ENCODE measurements around the gene SLC12A4.

The SLC12A4 gene

DNA sequence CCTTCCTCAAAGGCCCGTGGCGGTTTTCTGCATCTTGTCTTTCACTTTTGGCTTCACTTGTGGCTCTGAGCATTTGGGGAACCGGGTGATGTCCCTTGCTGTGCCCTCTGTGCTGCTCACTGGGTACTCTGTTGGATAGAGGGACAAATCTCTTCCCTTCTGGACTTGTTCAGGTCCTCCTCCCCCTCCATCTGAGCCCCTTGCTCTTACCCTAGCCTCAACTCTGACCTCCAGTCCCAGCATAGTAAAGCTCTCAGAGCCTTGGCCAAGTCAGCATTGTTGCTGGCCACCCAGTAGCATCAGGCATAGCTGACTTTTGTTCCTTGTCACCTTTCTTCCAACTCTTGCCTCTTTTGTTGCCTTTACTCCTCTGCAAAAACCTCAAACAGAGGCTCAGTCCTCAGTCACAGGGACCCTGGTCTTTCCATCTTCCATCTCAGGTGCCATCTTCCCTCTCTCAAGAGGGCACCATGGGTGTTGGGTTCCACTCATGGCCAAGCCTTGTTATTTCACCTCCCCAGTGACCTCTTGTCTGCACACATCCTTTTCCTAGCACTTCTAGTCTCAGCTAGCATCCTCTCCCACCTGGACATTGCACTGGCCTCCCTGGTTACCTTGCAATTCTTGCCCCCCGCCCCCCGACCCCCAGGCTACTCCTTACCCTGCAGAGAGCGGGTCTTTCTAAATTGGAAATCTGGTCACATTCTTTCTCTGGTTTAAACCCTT lies 31.4 kb downstream of the SLC12A4 start:
- Histone ChIP-seq H3F3A (ENCODE audit: insufficient read depth) (peaks cover 11% of the 10 kb centered on the region), H4K20me1 (ENCODE audit: low read depth, low read length) (no peaks in the 10 kb centered on the region), H3K36me3 (ENCODE audit: low read length) (no peaks in the 10 kb centered on the region), H3K4me2 (ENCODE audit: low read depth, low read length, poor library complexity, severe bottlenecking) (peak overlapping the region; percentile 89), H3K9me3 (ENCODE audit: insufficient read depth, low read length) (no peaks in the 10 kb centered on the region), H3K9ac (ENCODE audit: low read length) (peak overlapping the region; percentile 89), H3K4me3 (ENCODE audit: insufficient read depth, low read length, poor library complexity, severe bottlenecking) (peak overlapping the region; percentile 77), H3K27ac (ENCODE audit: low read depth, low read length) (peak overlapping the region; percentile 89), H2AFZ (ENCODE audit: low read depth, low read length, severe bottlenecking) (no peak overlapping the region), H3K27me3 (ENCODE audit: low read length) (no peaks in the 10 kb centered on the region), H3K79me2 (ENCODE audit: insufficient read depth, low read length) (peaks cover 25% of the 10 kb centered on the region), H3K9me2 (replicated peaks; ENCODE audit: insufficient read depth, low read length) (no peaks in the 10 kb centered on the region)
- TF ChIP-seq, protein P1, sequence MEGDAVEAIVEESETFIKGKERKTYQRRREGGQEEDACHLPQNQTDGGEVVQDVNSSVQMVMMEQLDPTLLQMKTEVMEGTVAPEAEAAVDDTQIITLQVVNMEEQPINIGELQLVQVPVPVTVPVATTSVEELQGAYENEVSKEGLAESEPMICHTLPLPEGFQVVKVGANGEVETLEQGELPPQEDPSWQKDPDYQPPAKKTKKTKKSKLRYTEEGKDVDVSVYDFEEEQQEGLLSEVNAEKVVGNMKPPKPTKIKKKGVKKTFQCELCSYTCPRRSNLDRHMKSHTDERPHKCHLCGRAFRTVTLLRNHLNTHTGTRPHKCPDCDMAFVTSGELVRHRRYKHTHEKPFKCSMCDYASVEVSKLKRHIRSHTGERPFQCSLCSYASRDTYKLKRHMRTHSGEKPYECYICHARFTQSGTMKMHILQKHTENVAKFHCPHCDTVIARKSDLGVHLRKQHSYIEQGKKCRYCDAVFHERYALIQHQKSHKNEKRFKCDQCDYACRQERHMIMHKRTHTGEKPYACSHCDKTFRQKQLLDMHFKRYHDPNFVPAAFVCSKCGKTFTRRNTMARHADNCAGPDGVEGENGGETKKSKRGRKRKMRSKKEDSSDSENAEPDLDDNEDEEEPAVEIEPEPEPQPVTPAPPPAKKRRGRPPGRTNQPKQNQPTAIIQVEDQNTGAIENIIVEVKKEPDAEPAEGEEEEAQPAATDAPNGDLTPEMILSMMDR (IDR thresholded peaks at IDR 0.05; ENCODE audit: insufficient read depth, low read length, poor library complexity, severe bottlenecking) = no peak
- TF ChIP-seq EZH2phosphoT487 (conservative IDR thresholded peaks at IDR 0.05; ENCODE audit: low read length) = no peak

DNA sequence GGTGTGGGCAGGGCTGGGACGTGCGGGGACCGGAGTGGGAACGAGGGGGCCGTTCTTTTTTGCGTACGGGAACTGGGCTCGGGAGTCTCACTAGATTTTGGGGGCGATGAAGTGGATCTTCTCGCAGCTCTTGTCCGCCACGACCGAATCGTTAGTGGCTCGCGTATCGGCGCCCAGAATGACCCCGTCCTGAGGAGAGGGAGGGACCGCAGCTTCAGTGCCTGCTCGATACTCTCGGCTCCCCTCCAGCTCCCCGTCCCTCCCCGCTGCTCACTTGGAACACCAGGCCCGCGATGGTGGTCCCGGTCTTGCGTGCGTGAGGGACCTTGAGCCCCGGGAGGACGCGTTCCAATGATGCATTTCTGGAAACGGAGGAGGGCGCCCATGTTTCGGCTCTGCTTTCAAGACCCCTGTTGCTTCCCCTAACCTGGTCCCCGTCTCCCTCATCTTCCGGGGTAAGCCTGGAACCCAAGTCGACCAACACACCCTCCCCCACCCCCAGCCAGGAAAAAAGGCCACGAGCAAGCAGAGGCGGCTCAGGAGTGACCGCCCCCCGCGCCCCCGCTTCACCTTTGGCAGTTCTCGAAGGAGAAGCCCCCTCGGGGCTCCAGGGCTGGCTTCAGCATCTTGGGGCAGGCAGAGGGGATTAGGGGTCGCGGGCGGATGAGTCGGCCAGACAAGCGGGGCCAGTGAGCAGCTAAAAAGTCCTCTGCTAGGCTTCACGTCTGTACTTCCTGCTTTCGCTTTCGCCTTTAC lies 32.1 kb downstream of the SLC12A4 start, which contains the start of gene PSMB10:
PSMB10 (minus strand) TSS at position 727 of the 756 bp plus-strand sequence; CDS start at position 626, 101 bp downstream.
- no peaks in the 10 kb centered on the region for H3K36me3 ChIP-seq (ENCODE audit: low read length)
- peak within 1 kb of the TSS; percentile 89 for H3K4me2 ChIP-seq (ENCODE audit: low read depth, low read length, poor library complexity, severe bottlenecking)
- peaks cover 25% of the 10 kb centered on the region for H3K79me2 ChIP-seq (ENCODE audit: insufficient read depth, low read length)
- no peaks in the 10 kb centered on the region for H3K9me2 ChIP-seq (replicated peaks; ENCODE audit: insufficient read depth, low read length)
- H2AFZ ChIP-seq (ENCODE audit: low read depth, low read length, severe bottlenecking) = peak within 1 kb of the TSS; percentile 8
- peak within 1 kb of the TSS; percentile 89 for H3K9ac ChIP-seq (ENCODE audit: low read length)
- H3K9me3 ChIP-seq (ENCODE audit: insufficient read depth, low read length) = no peaks in the 10 kb centered on the region
- H3K27me3 ChIP-seq (ENCODE audit: low read length) = no peaks in the 10 kb centered on the region
- H3F3A ChIP-seq (ENCODE audit: insufficient read depth) = peaks cover 5% of the 10 kb centered on the region
- no peaks in the 10 kb centered on the region for H4K20me1 ChIP-seq (ENCODE audit: low read depth, low read length)
- H3K27ac ChIP-seq (ENCODE audit: low read depth, low read length) = peak within 1 kb of the TSS; percentile 89
- H3K4me3 ChIP-seq (ENCODE audit: insufficient read depth, low read length, poor library complexity, severe bottlenecking) = peak within 1 kb of the TSS; percentile 77
- TF ChIP-seq, protein P1 (IDR thresholded peaks at IDR 0.05; ENCODE audit: insufficient read depth, low read length, poor library complexity, severe bottlenecking) = no peak
- TF ChIP-seq EZH2phosphoT487 (conservative IDR thresholded peaks at IDR 0.05; ENCODE audit: low read length) = no peak

DNA sequence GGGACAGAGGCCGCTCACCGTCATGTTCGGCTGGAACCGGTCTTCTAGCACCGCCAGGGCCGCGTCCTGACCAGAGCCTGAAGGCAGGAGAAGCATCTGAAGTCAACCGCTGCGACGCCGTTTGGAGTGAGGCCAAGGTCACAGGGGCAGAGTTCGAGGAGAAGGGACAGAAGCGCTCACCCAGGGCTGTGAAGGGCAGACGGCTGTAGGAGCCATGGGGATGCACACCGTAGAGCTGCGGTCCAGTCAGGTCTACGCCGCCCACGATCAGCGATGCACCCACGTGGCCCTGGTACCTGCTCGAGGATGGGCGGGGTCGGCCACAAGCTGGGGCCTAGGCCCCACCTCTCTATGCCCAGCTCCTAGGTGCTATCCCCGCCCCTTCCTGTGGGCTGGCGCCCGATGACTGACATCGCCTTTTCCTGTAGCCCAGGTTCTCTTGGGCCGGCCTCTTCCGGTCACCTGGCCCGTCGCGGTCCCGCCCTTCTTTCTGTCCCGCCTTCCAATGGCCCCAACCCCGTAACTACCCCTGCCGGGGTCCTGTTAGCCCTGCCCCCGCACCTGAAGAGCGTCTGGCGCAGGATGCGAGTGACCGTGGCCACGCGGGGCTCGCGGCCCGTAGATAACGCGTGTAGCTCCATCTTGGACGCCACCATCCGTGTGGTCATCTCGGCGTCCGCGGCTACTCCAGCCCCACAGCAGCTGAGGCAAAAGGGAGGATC lies 32.9 kb downstream of the SLC12A4 start:
- H4K20me1 ChIP-seq (ENCODE audit: low read depth, low read length) = no peaks in the 10 kb centered on the region
- H3K27ac ChIP-seq (ENCODE audit: low read depth, low read length) = peak overlapping the region; percentile 89
- peaks cover 25% of the 10 kb centered on the region for H3K79me2 ChIP-seq (ENCODE audit: insufficient read depth, low read length)
- peaks cover 4% of the 10 kb centered on the region for H3F3A ChIP-seq (ENCODE audit: insufficient read depth)
- peak overlapping the region; percentile 89 for H3K4me2 ChIP-seq (ENCODE audit: low read depth, low read length, poor library complexity, severe bottlenecking)
- no peaks in the 10 kb centered on the region for H3K9me3 ChIP-seq (ENCODE audit: insufficient read depth, low read length)
- H2AFZ ChIP-seq (ENCODE audit: low read depth, low read length, severe bottlenecking) = peak overlapping the region; percentile 19
- H3K4me3 ChIP-seq (ENCODE audit: insufficient read depth, low read length, poor library complexity, severe bottlenecking) = peak overlapping the region; percentile 77
- no peaks in the 10 kb centered on the region for H3K27me3 ChIP-seq (ENCODE audit: low read length)
- no peaks in the 10 kb centered on the region for H3K36me3 ChIP-seq (ENCODE audit: low read length)
- no peaks in the 10 kb centered on the region for H3K9me2 ChIP-seq (replicated peaks; ENCODE audit: insufficient read depth, low read length)
- TF ChIP-seq EZH2phosphoT487 (conservative IDR thresholded peaks at IDR 0.05; ENCODE audit: low read length) = no peak
- TF ChIP-seq, protein P1 (IDR thresholded peaks at IDR 0.05; ENCODE audit: insufficient read depth, low read length, poor library complexity, severe bottlenecking) = no peak
- H3K9ac ChIP-seq (ENCODE audit: low read length) = peak overlapping the region; percentile 89

Measured in SU-DHL-6 (cell line).